ENCODE measurements around the gene TWNK. TPM values are rescaled to one million over a fixed set of nuclear protein-coding genes. Genes with fewer than 3 reads are reported as not detected.

Gene TWNK
- 1 to 10 TPM in 1 of 3 donors, under 1 TPM in 1, not detected in 1; 0.76 to 5.7 TPM for polyA plus RNA-seq

- peaks cover 19 to 25% (median 21%) of the 10 kb centered on the region in 3 donors for H3K36me3 Mint-ChIP-seq
- no peaks in the 10 kb centered on the region for H3K9me3 Mint-ChIP-seq
- peaks cover 26 to 28% of the 10 kb centered on the region in 2 donors for H3K4me1 Mint-ChIP-seq
Observed at GRCh38 chr10:100986952-100987684, at the start of gene TWNK, which contains the start of gene MRPL43. TSS of gene TWNK (plus strand) at chr10:100987543. CDS start at chr10:100988211, 668 bp downstream. TSS of gene MRPL43 (minus strand) at chr10:100987497. CDS start at chr10:100987443, 54 bp downstream.

GRCh38 chr10:100939763-100940344 is 47.5 kb upstream of the TWNK start:
- Mint-ChIP-seq H3K36me3 (peaks cover 10 to 35% (median 25%) of the 10 kb centered on the region in 3 donors), H3K9me3 (no peaks in the 10 kb centered on the region), H3K4me1 (peaks cover 7 to 8% of the 10 kb centered on the region in 2 donors)

More at GRCh38 chr10:100986952-100987684, at the start of gene TWNK, which contains the start of gene MRPL43:
- peak; percentile 80 to 83 (median 81) for DNase-seq
- H3K27me3 Mint-ChIP-seq (ENCODE audit: low read depth in 3 of 3): peaks cover 0 to 7% (median 3%) of the 10 kb centered on the region in 3 donors
- H3K27ac Mint-ChIP-seq: peak within 1 kb of the TSS; percentile 77 to 89 (median 86)
- peak within 1 kb of the TSS; percentile 89 to 96 (median 91) for H3K4me3 Mint-ChIP-seq

GRCh38 chr10:100942229-100942628 is 45.1 kb upstream of the TWNK start:
- H3K4me3 Mint-ChIP-seq: no peak overlapping the region
- H3K9me3 Mint-ChIP-seq: no peaks in the 10 kb centered on the region
- H3K4me1 Mint-ChIP-seq: peaks cover 7 to 8% of the 10 kb centered on the region in 2 donors
- no peaks in the 10 kb centered on the region for H3K27me3 Mint-ChIP-seq (ENCODE audit: low read depth in 3 of 3)
- peaks cover 18 to 50% (median 30%) of the 10 kb centered on the region in 3 donors for H3K36me3 Mint-ChIP-seq
- DNase-seq: no peak
- peak overlapping the region in 1 of 6 donors; percentile 34 for H3K27ac Mint-ChIP-seq

More at GRCh38 chr10:100939763-100940344, 47.5 kb upstream of the TWNK start:
- Mint-ChIP-seq H3K27ac (peak overlapping the region in 1 of 6 donors; percentile 30), H3K4me3 (no peak overlapping the region), H3K27me3 (ENCODE audit: low read depth in 3 of 3) (peaks cover 0 to 1% (median 0%) of the 10 kb centered on the region in 3 donors)
- DNase-seq: no peak

DNA sequence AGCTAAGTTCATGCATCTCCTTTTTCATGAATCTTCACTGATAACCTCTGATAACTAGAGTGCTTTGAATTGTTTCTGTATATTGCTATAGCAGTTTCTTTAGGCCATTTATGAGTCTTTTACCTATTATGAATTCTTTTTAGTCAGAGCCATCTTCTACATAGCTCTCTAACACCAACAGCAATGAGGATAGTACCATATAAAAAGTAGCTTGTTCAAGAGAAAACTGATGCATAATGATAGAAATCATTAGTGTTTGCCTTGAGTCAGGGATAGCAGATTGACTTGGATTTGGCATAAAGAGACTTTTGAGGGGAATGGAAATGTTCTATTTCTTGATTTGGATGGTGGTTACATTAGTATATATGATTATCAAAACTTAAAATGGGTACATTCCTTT is 43.8 kb upstream of the TWNK start:
- Mint-ChIP-seq H3K9me3 (no peaks in the 10 kb centered on the region), H3K27ac (peak overlapping the region; percentile 12 to 79 (median 44)), H3K4me1 (peaks cover 7 to 8% of the 10 kb centered on the region in 2 donors), H3K36me3 (peaks cover 18 to 51% (median 30%) of the 10 kb centered on the region in 3 donors), H3K27me3 (ENCODE audit: low read depth in 3 of 3) (no peaks in the 10 kb centered on the region), H3K4me3 (no peak overlapping the region)
- no peak for DNase-seq

DNA sequence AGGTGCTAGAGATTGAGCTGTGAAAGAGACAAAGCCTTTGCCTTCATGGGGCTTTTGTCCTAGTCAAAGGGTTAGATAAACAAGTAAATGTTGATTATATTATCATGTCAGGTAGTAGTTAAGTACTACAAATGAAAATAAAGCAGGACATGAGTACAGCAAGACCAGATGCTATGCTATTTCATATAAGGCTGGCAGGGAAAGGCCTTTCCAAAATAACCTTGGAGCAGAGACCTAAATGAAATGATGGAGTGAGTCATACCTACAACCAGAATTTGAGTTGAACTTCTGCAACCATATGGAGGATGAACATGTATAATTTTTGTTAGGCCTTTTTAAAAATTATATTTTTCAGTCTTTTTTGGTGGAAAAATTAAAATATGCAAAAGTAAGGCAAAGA is 41.6 kb upstream of the TWNK start:
- DNase-seq: no peak
- Mint-ChIP-seq H3K4me1 (peaks cover 7 to 8% of the 10 kb centered on the region in 2 donors), H3K27me3 (ENCODE audit: low read depth in 3 of 3) (no peaks in the 10 kb centered on the region), H3K4me3 (no peak overlapping the region), H3K27ac (peak overlapping the region in 1 of 6 donors; percentile 1), H3K36me3 (peaks cover 21 to 53% (median 31%) of the 10 kb centered on the region in 3 donors), H3K9me3 (no peaks in the 10 kb centered on the region)

GRCh38 chr10:100948916-100949315 is 38.4 kb upstream of the TWNK start:
- Mint-ChIP-seq H3K36me3 (peaks cover 11 to 44% (median 20%) of the 10 kb centered on the region in 3 donors), H3K4me3 (no peak overlapping the region), H3K27me3 (ENCODE audit: low read depth in 3 of 3) (no peaks in the 10 kb centered on the region), H3K4me1 (peaks cover 2% of the 10 kb centered on the region in 2 donors), H3K9me3 (no peaks in the 10 kb centered on the region), H3K27ac (no peak overlapping the region)
- no peak for DNase-seq

DNA sequence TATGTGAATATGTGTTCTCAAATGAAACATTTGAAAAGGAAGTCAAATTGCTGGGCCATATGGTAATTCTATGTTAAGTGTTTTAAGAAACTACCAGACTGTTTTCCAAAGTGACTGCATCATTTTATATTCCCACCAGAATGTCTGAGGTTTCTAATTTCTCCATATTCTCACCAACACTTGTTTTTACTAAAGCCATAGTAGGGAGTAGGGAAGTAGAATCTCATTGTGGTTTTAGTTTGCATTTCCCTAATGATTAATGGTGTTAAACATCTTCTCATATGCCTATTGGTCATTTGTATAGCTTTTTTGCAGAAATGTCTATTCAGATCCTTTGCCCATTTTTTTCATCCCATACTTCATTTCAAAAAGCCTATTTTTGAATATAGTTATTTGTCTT is 27.1 kb upstream of the TWNK start:
- H3K27ac Mint-ChIP-seq: no peak overlapping the region
- H3K4me3 Mint-ChIP-seq: no peak overlapping the region
- no peaks in the 10 kb centered on the region for H3K9me3 Mint-ChIP-seq
- peaks cover 20 to 52% (median 30%) of the 10 kb centered on the region in 3 donors for H3K36me3 Mint-ChIP-seq
- no peak for DNase-seq
- no peaks in the 10 kb centered on the region for H3K27me3 Mint-ChIP-seq (ENCODE audit: low read depth in 3 of 3)
- H3K4me1 Mint-ChIP-seq: no peaks in the 10 kb centered on the region

GRCh38 chr10:100962351-100963080 is 24.8 kb upstream of the TWNK start:
- DNase-seq: no peak
- no peak overlapping the region for H3K4me3 Mint-ChIP-seq
- H3K27me3 Mint-ChIP-seq (ENCODE audit: low read depth in 3 of 3): no peaks in the 10 kb centered on the region
- H3K27ac Mint-ChIP-seq: peak overlapping the region in 1 of 6 donors; percentile 19
- no peaks in the 10 kb centered on the region for H3K4me1 Mint-ChIP-seq
- H3K36me3 Mint-ChIP-seq: peaks cover 12 to 48% (median 29%) of the 10 kb centered on the region in 3 donors
- no peaks in the 10 kb centered on the region for H3K9me3 Mint-ChIP-seq

GRCh38 chr10:100963826-100964225 is 23.5 kb upstream of the TWNK start:
- Mint-ChIP-seq H3K27ac (no peak overlapping the region), H3K4me3 (no peak overlapping the region), H3K36me3 (peaks cover 9 to 43% (median 25%) of the 10 kb centered on the region in 3 donors), H3K27me3 (ENCODE audit: low read depth in 3 of 3) (peaks cover 0 to 2% (median under 1%) of the 10 kb centered on the region in 3 donors), H3K9me3 (no peaks in the 10 kb centered on the region), H3K4me1 (peaks cover 5 to 7% of the 10 kb centered on the region in 2 donors)
- DNase-seq: no peak

GRCh38 chr10:100965820-100966219 is 21.5 kb upstream of the TWNK start:
- Mint-ChIP-seq H3K4me3 (no peak overlapping the region), H3K27ac (peak overlapping the region in 1 of 6 donors; percentile 67)

GRCh38 chr10:100966887-100967286 is 20.5 kb upstream of the TWNK start:
- no peaks in the 10 kb centered on the region for H3K9me3 Mint-ChIP-seq
- H3K36me3 Mint-ChIP-seq: peaks cover 1 to 21% (median 7%) of the 10 kb centered on the region in 3 donors
- H3K4me3 Mint-ChIP-seq: no peak overlapping the region
- no peak overlapping the region for H3K27ac Mint-ChIP-seq
- H3K4me1 Mint-ChIP-seq: peaks cover 15 to 21% of the 10 kb centered on the region in 2 donors
- peaks cover 2 to 10% (median 3%) of the 10 kb centered on the region in 3 donors for H3K27me3 Mint-ChIP-seq (ENCODE audit: low read depth in 3 of 3)
- DNase-seq: no peak

More at GRCh38 chr10:100965820-100966219, 21.5 kb upstream of the TWNK start:
- Mint-ChIP-seq H3K9me3 (no peaks in the 10 kb centered on the region), H3K4me1 (peaks cover 13 to 18% of the 10 kb centered on the region in 2 donors), H3K36me3 (peaks cover 7 to 27% (median 12%) of the 10 kb centered on the region in 3 donors), H3K27me3 (ENCODE audit: low read depth in 3 of 3) (peaks cover 2 to 10% (median 3%) of the 10 kb centered on the region in 3 donors)
- no peak for DNase-seq

GRCh38 chr10:100967332-100967731 is 20.0 kb upstream of the TWNK start:
- H3K4me3 Mint-ChIP-seq: no peak overlapping the region
- H3K27ac Mint-ChIP-seq: no peak overlapping the region

DNA sequence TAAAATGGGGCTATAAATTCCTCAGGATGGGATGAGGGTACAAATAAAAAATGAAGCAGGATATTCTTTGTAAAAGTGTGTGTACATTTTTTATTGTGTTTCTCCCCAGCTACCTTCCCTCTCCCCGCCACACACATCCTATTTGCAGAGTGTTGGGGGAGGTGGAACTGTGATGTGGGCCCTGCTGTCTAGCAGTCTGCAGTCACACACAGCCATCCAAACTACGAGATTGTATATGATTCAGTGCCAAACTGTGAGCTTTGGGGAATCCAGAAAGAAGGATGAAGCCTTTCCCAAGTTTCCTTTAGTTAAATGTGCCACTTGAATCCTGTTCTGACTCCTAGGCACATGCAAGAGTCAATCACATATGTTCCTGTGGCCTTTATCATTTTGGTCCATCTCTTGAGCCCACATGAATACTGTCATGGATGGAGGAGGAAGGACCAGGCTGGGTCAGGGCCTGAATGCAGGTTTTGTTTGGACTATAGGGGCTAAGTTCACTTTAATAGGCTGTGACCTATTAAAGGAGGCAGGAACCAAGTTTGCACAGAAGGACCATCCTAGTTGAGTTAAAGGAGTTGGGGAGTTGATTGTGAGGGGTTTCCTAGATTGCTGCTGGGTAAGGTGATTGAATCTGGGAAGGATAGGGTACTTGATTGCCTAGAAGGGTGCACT is 19.1 kb upstream of the TWNK start:
- H3K27ac Mint-ChIP-seq: peak overlapping the region in 2 of 6 donors; percentile 18 to 57
- DNase-seq: no peak
- peaks cover 0 to 9% (median 6%) of the 10 kb centered on the region in 3 donors for H3K36me3 Mint-ChIP-seq

More at GRCh38 chr10:100967332-100967731, 20.0 kb upstream of the TWNK start:
- DNase-seq: no peak
- H3K4me1 Mint-ChIP-seq: peaks cover 15 to 21% of the 10 kb centered on the region in 2 donors
- H3K9me3 Mint-ChIP-seq: no peaks in the 10 kb centered on the region
- peaks cover 0 to 18% (median 6%) of the 10 kb centered on the region in 3 donors for H3K36me3 Mint-ChIP-seq
- H3K27me3 Mint-ChIP-seq (ENCODE audit: low read depth in 3 of 3): peaks cover 2 to 10% (median 3%) of the 10 kb centered on the region in 3 donors

More for the DNA sequence above, 19.1 kb upstream of the TWNK start:
- H3K4me1 Mint-ChIP-seq: peaks cover 15 to 21% of the 10 kb centered on the region in 2 donors
- H3K27me3 Mint-ChIP-seq (ENCODE audit: low read depth in 3 of 3): peaks cover 2 to 12% (median 3%) of the 10 kb centered on the region in 3 donors
- no peaks in the 10 kb centered on the region for H3K9me3 Mint-ChIP-seq
- peak overlapping the region; percentile 22 to 79 (median 66) for H3K4me3 Mint-ChIP-seq
